HCT116 (cell line): ENCODE results near the gene POLR2A. TPM values are rescaled to one million over a fixed set of nuclear protein-coding genes. Genes with fewer than 3 reads are reported as not detected.

Source experiments
- ATAC-seq: fragments of 200-7000 bp; cut with Tn5 transposase; 2 replicates; pipeline ENCODE4 v1.9.1; 2020; ENCODE audit warnings: mild to moderate bottlenecking, moderate library complexity
- BruUV-seq: library from RNA; stranded (reverse); fragments of 400-500 nt; replicated peaks from 2 replicates; lab custom pipeline; 2021; lab: Mats Ljungman, UMichigan
- CTCF ChIA-PET: fragments of 300-600 bp; sonication (Branson Sonifier 250); formaldehyde crosslinking; loops from one replicate; lab custom pipeline; 2021; ENCODE audit warnings: antibody characterized with exemption; lab: Charles Lee
- POLR2A ChIA-PET: fragments of 300-600, 350-600 bp; sonication (Branson Sonifier 250); formaldehyde crosslinking; loops from one replicate; lab custom pipeline; 2021; ENCODE audit warnings: antibody characterized with exemption; lab: Charles Lee
- RAD21 ChIA-PET, 2 experiments: fragments of 300-600 bp; sonication (Branson Sonifier 250); formaldehyde crosslinking; loops; one replicate each; lab custom pipeline; 2023; ENCODE audit warnings: low total read pairs in 2 of 2; ENCODE audit not compliant: uncharacterized antibody in 2 of 2, unreplicated experiment in 2 of 2, low non-redundant PET in 1 of 2; lab: Charles Lee
- DNase-seq: peaks from one replicate; pipeline ENCODE4 v3.0.0-alpha.2; 2010; ENCODE audit warnings: low read depth, low spot score
- H2AFZ ChIP-seq: fragments of 200-600 bp; shearing (Covaris generic), sonication (generic); 2 replicates; pipeline ENCODE4 v1.6.1; 2017; ENCODE audit warnings: low read depth, mixed run types, mixed read lengths, antibody characterized with exemption, low read length; ENCODE audit not compliant: poor library complexity, severe bottlenecking
- H3K27ac ChIP-seq: 2 replicates; pipeline ENCODE4 v1.5.1; 2012; ENCODE audit warnings: low read depth, low read length
- H3K27me3 ChIP-seq: fragments of 200-600 bp; sonication (generic); 2 replicates; pipeline ENCODE4 v1.6.1; 2016; ENCODE audit warnings: mixed run types, low read length, mixed read lengths; ENCODE audit not compliant: insufficient read depth
- H3K36me3 ChIP-seq, 2 experiments: fragments of 200-500 bp in 1 of 2; fragments of 200-600 bp in 1 of 2; sonication (Bioruptor generic) in 1 of 2; sonication (generic) in 1 of 2; 2 replicates each; pipeline versions ENCODE4 v1.5.1 to v1.6.1; 2014 to 2016; ENCODE audit warnings: low read length in 2 of 2, inconsistent platforms in 1 of 2, mixed read lengths in 1 of 2, mixed run types in 1 of 2; ENCODE audit not compliant: insufficient read depth in 2 of 2, control insufficient read depth in 1 of 2
- H3K4me1 ChIP-seq, 2 experiments: fragments of 200-600 bp in 1 of 2; sonication (generic) in 1 of 2; 2 replicates each; pipeline versions ENCODE4 v1.5.1 to v1.6.1; 2012 to 2017; ENCODE audit warnings: low read length in 2 of 2, inconsistent platforms in 1 of 2, mild to moderate bottlenecking in 1 of 2, mixed read lengths in 1 of 2, mixed run types in 1 of 2, moderate library complexity in 1 of 2; ENCODE audit not compliant: insufficient read depth in 2 of 2, control insufficient read depth in 1 of 2
- H3K4me2 ChIP-seq: fragments of 200-600 bp; sonication (generic); 2 replicates; pipeline ENCODE4 v1.6.1; 2017; ENCODE audit warnings: mixed run types, low read length, mixed read lengths
- H3K4me3 ChIP-seq, 2 experiments: fragments of 200-600 bp in 1 of 2; sonication (generic) in 1 of 2; replicated peaks in 1 of 2; 2 replicates each; pipeline ENCODE4 v1.5.1; 2011 to 2016; ENCODE audit warnings: low read length in 2 of 2, control low read depth in 1 of 2, low read depth in 1 of 2, mild to moderate bottlenecking in 1 of 2, mixed read lengths in 1 of 2, mixed run types in 1 of 2
- H3K79me2 ChIP-seq: fragments of 200-600 bp; sonication (generic); 2 replicates; pipeline ENCODE4 v1.6.1; 2017; ENCODE audit warnings: mild to moderate bottlenecking, mixed run types, low read length, moderate library complexity, mixed read lengths; ENCODE audit not compliant: insufficient read depth
- H3K9ac ChIP-seq: fragments of 200-600 bp; sonication (generic); 2 replicates; pipeline ENCODE4 v1.6.1; 2016; ENCODE audit warnings: low read length, mixed read lengths
- H3K9me2 ChIP-seq: fragments of 200-600 bp; sonication (generic), shearing (Covaris generic); 2 replicates; pipeline ENCODE4 v1.6.1; 2017; ENCODE audit warnings: mixed run types, mild to moderate bottlenecking, moderate library complexity; ENCODE audit not compliant: insufficient read depth
- H3K9me3 ChIP-seq, 2 experiments: fragments of 200-500 bp in 1 of 2; fragments of 200-600 bp in 1 of 2; sonication (Bioruptor generic) in 1 of 2; sonication (generic) in 1 of 2; 2 replicates each; pipeline ENCODE4 v1.6.1; 2014 to 2017; ENCODE audit warnings: low read length in 2 of 2, mixed read lengths in 2 of 2, inconsistent platforms in 1 of 2, low read depth in 1 of 2, mild to moderate bottlenecking in 1 of 2, mixed run types in 1 of 2, moderate library complexity in 1 of 2; ENCODE audit not compliant: control insufficient read depth in 1 of 2, insufficient read depth in 1 of 2
- H4K20me1 ChIP-seq: fragments of 200-600 bp; sonication (generic), shearing (Covaris generic); 2 replicates; pipeline ENCODE4 v1.6.1; 2017; ENCODE audit warnings: mixed run types, mild to moderate bottlenecking, moderate library complexity; ENCODE audit not compliant: insufficient read depth
- EGR1 ChIP-seq: IDR thresholded peaks from 2 replicates; pipeline ENCODE4 v1.6.1; 2012; ENCODE audit warnings: low read depth
- JUND ChIP-seq: IDR thresholded peaks from 2 replicates; pipeline ENCODE4 v1.6.1; 2012
- MAX ChIP-seq: IDR thresholded peaks from 2 replicates; pipeline ENCODE4 v1.6.1; 2012
- POLR2AphosphoS5 ChIP-seq: IDR thresholded peaks from 2 replicates; pipeline ENCODE4 v1.6.1; 2011; ENCODE audit warnings: mild to moderate bottlenecking, low read depth, low read length, moderate library complexity
- SIN3A ChIP-seq: IDR thresholded peaks from 2 replicates; pipeline ENCODE4 v1.6.1; 2012; ENCODE audit warnings: low read depth
- TCF7L2 ChIP-seq: IDR thresholded peaks from 2 replicates; pipeline ENCODE4 v1.7.0; 2011; ENCODE audit warnings: borderline replicate concordance, inconsistent platforms; ENCODE audit not compliant: insufficient read depth, insufficient read length; ENCODE audit errors: extremely low read depth
- ZFX ChIP-seq: fragments of 450-650 bp; IDR thresholded peaks from 2 replicates; pipeline ENCODE4 v1.6.1; 2017
- ZNF274 ChIP-seq: fragments of 200-500 bp; sonication (Bioruptor generic); IDR thresholded peaks from 2 replicates; pipeline ENCODE4 v1.6.1; 2014; ENCODE audit warnings: mild to moderate bottlenecking, low read depth, low read length, inconsistent platforms
- intact Hi-C: fragments of 100-400 bp; cut with micrococcal nuclease; formaldehyde crosslinking; loops from 2 replicates; pipeline ENCODE4 v1.10.0; 2022
- total RNA-seq: library from RNA; stranded (reverse); gene quantifications from one replicate; pipeline ENCODE4 v1.2.1, GENCODE V29; 2021; ENCODE audit not compliant: unreplicated experiment
- TF ChIP-seq, protein P1 (sequence below): IDR thresholded peaks from 2 replicates; pipeline ENCODE4 v1.6.1; 2012; ENCODE audit warnings: low read depth
- TF ChIP-seq, protein P2 (sequence below), 3 experiments: fragments of 200-600 bp in 1 of 3; sonication (generic) in 1 of 3; IDR thresholded peaks in 2 of 3; conservative IDR thresholded peaks in 1 of 3; 2 replicates each; pipeline ENCODE4 v1.5.1; 2012 to 2017; ENCODE audit warnings: low read depth in 2 of 3, low read length in 2 of 3, antibody characterized with exemption in 1 of 3, borderline replicate concordance in 1 of 3, control low read depth in 1 of 3, mild to moderate bottlenecking in 1 of 3, mixed read lengths in 1 of 3, mixed run types in 1 of 3, moderate library complexity in 1 of 3; ENCODE audit not compliant: insufficient read depth in 1 of 3

POLR2A gene
- total RNA-seq, 1 experiment from 2014 or later = 205 TPM

- peak; percentile 100 for TF ChIP-seq POLR2AphosphoS5
- TF ChIP-seq, protein P1, sequence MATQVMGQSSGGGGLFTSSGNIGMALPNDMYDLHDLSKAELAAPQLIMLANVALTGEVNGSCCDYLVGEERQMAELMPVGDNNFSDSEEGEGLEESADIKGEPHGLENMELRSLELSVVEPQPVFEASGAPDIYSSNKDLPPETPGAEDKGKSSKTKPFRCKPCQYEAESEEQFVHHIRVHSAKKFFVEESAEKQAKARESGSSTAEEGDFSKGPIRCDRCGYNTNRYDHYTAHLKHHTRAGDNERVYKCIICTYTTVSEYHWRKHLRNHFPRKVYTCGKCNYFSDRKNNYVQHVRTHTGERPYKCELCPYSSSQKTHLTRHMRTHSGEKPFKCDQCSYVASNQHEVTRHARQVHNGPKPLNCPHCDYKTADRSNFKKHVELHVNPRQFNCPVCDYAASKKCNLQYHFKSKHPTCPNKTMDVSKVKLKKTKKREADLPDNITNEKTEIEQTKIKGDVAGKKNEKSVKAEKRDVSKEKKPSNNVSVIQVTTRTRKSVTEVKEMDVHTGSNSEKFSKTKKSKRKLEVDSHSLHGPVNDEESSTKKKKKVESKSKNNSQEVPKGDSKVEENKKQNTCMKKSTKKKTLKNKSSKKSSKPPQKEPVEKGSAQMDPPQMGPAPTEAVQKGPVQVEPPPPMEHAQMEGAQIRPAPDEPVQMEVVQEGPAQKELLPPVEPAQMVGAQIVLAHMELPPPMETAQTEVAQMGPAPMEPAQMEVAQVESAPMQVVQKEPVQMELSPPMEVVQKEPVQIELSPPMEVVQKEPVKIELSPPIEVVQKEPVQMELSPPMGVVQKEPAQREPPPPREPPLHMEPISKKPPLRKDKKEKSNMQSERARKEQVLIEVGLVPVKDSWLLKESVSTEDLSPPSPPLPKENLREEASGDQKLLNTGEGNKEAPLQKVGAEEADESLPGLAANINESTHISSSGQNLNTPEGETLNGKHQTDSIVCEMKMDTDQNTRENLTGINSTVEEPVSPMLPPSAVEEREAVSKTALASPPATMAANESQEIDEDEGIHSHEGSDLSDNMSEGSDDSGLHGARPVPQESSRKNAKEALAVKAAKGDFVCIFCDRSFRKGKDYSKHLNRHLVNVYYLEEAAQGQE = no peak
Measured at GRCh38 chr17:7484067-7484918, at the start of gene POLR2A (continued).

DNA sequence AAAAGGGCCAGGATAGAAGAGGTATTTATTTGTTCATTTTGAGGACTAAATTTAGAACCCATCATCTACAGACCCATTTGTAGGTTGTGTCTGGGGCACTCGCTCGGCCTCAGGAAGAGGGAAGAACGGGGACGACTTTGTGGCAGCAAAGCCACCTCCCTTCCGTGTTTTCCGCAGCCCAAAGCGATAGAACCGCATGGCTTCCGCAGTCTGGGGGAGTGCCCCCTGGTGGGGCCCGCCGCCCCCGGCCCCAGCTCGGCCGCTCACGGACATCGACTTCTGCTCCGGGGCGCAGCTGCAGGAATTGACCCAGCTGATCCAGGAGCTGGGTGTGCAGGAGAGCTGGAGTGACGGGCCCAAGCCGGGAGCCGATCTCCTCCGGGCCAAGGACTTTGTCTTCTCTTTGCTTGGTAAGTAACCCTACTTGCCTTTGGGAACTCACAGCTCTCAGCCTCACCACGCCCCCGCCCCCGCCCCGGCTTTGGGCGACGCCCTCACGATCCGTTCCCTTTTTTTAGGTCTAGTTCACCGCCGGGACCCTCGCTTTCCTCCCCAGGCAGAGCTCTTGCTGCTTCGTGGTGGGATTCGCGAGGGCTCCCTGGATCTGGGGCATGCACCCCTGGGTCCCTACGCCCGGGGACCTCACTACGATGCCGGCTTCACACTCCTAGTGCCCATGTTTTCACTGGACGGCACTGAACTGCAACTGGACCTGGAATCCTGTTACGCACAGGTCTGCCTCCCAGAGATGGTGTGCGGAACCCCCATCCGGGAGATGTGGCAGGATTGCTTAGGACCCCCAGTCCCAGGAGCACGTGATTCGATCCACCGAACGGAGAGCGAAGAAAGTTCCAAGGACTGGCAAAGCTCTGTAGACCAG is 48.2 kb upstream of the POLR2A start:
- DNase-seq (peak; percentile 29), ATAC-seq (peak; percentile 29)
- no peaks in the 10 kb centered on the region for H3K36me3 ChIP-seq
- ChIA-PET RAD21 (interaction anchor here (0.7 to 2.4 kb wide), 2 partner anchors 8 to 80 kb away, joined by 3 to 6 read pairs; no protein-coding TSS in a partner anchor), POLR2A (interaction anchor here (0.7 to 2.9 kb wide), 12 partner anchors 9 to 251 kb away, joined by 3 to 33 read pairs (median 4); partner anchors contain the start of genes CHRNB1, POLR2A, SLC2A4 and SPEM2), CTCF (interaction anchor here (0.6 to 3.4 kb wide), 16 partner anchors 9 to 390 kb away, joined by 3 to 28 read pairs (median 4); partner anchors contain the start of genes CHRNB1, PLSCR3, SENP3 and TMEM256)
- TF ChIP-seq SIN3A = peak; percentile 21; the same call in 1 of the 2 replicates
- TF ChIP-seq, protein P2, sequence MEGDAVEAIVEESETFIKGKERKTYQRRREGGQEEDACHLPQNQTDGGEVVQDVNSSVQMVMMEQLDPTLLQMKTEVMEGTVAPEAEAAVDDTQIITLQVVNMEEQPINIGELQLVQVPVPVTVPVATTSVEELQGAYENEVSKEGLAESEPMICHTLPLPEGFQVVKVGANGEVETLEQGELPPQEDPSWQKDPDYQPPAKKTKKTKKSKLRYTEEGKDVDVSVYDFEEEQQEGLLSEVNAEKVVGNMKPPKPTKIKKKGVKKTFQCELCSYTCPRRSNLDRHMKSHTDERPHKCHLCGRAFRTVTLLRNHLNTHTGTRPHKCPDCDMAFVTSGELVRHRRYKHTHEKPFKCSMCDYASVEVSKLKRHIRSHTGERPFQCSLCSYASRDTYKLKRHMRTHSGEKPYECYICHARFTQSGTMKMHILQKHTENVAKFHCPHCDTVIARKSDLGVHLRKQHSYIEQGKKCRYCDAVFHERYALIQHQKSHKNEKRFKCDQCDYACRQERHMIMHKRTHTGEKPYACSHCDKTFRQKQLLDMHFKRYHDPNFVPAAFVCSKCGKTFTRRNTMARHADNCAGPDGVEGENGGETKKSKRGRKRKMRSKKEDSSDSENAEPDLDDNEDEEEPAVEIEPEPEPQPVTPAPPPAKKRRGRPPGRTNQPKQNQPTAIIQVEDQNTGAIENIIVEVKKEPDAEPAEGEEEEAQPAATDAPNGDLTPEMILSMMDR (IDR thresholded peaks at IDR 0.05 in 2 of 3, conservative IDR thresholded peaks at IDR 0.05 in 1 of 3; ENCODE audit: borderline replicate concordance in 1 of 3, insufficient read depth in 1 of 3, low read depth in 2 of 3, low read length in 2 of 3) = peak in 2 of 3 experiments; percentile 23 to 36; a peak in 4 of 6 replicates
- TF ChIP-seq JUND = no peak
- TF ChIP-seq ZNF274 = no peak
- TF ChIP-seq ZFX = no peak
- peak; percentile 52 for TF ChIP-seq POLR2AphosphoS5
- TF ChIP-seq EGR1 = peak; percentile 82
- TF ChIP-seq MAX = peak; percentile 74
- TF ChIP-seq TCF7L2 = no peak
- peak overlapping the region; percentile 77 for H3K9ac ChIP-seq
- H3K79me2 ChIP-seq = no peaks in the 10 kb centered on the region
- H3K4me1 ChIP-seq = peaks cover 13 to 32% of the 10 kb centered on the region in 2 experiments
- intact Hi-C loops = loop anchor here (1.0 to 10.0 kb wide), 5 partner anchors 32 to 251 kb away; partner anchors contain the start of genes CLDN7, POLR2A, SENP3 and TMEM256
- peak overlapping the region; percentile 95 for H3K27ac ChIP-seq
- peak overlapping the region; percentile 69 to 85 for H3K4me3 ChIP-seq
- no peaks in the 10 kb centered on the region; a peak in 1 of 4 replicates for H3K9me3 ChIP-seq
- H4K20me1 ChIP-seq = no peaks in the 10 kb centered on the region
- no peaks in the 10 kb centered on the region for H3K27me3 ChIP-seq
- TSS peak; percentile 87 for BruUV-seq
- peak overlapping the region; percentile 99 for H3K4me2 ChIP-seq
- no peak overlapping the region for H2AFZ ChIP-seq
- H3K9me2 ChIP-seq = no peaks in the 10 kb centered on the region
